ENCODE data around the gene BDH1.

Gene BDH1

DNA sequence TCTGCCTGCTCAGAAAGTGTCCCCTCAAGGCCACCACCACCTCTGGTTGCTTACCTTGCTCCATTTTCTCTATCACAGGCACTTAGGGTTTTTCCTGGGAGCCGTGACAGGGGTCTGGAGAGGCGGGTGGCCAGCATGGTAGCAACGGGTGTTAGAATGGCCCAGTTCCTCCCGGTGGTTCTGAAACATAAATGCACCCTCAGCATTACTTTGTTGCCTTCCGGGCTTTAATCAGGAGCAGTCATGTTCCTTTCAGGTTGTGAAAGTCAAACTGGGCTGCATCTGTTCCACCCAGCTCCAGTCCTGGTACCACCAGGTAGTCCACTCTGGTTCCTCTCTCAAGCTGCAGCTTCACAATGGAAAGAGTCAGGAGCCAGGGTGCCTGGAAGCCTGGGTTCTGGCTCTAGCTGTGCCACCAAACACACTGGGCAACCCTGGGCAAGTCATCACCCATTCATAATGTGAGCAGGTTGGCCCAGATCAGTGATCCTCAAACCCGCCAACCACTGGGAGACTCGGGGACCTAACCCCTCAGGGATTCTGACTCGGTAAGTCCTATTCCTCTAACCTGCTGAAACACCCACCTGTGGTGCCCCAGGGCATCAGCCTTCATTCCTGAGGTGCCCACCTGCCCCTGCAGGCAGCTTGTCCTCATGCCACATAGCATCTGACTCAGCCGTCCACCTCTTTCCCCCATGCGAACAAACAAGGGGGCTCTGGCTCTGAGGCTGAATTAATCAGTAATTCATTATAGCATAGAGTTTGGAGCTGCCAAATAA lies 9.3 kb downstream of the BDH1 start:
- in situ Hi-C loops (cut with MboI; ENCODE audit: low sequenced_read_pairs, unreplicated experiment): no loop called here
- no peak for DNase-seq (ENCODE audit: low spot score)
- TF ChIP-seq, protein P1, sequence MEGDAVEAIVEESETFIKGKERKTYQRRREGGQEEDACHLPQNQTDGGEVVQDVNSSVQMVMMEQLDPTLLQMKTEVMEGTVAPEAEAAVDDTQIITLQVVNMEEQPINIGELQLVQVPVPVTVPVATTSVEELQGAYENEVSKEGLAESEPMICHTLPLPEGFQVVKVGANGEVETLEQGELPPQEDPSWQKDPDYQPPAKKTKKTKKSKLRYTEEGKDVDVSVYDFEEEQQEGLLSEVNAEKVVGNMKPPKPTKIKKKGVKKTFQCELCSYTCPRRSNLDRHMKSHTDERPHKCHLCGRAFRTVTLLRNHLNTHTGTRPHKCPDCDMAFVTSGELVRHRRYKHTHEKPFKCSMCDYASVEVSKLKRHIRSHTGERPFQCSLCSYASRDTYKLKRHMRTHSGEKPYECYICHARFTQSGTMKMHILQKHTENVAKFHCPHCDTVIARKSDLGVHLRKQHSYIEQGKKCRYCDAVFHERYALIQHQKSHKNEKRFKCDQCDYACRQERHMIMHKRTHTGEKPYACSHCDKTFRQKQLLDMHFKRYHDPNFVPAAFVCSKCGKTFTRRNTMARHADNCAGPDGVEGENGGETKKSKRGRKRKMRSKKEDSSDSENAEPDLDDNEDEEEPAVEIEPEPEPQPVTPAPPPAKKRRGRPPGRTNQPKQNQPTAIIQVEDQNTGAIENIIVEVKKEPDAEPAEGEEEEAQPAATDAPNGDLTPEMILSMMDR (IDR thresholded peaks at IDR 0.05; ENCODE audit: borderline replicate concordance, control extremely low read depth, extremely low read depth, insufficient read depth, missing control alignments): no peak

DNA sequence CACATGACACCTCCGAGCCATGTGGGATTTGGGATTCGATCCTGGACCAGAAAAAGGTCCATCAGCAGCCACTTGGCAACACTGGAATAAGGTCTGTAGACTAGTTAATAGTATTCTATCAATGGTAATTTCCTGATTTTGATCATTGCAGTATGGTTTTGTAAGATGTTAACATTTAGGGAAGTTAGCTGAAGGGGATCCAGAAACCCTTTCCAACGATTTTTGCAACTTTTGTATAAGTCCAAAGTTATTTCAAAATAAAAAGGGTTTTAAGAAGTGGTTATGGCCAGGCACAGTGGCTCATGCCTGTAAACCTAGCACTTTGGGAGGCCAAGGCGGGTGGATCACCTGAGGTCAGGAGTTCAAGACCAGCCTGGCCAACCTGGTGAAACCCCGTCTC lies 10.2 kb downstream of the BDH1 start:
- no peak for DNase-seq (ENCODE audit: low spot score)
- TF ChIP-seq, protein P1 (IDR thresholded peaks at IDR 0.05; ENCODE audit: borderline replicate concordance, control extremely low read depth, extremely low read depth, insufficient read depth, missing control alignments): no peak
- in situ Hi-C loops (cut with MboI; ENCODE audit: low sequenced_read_pairs, unreplicated experiment): no loop called here

DNA sequence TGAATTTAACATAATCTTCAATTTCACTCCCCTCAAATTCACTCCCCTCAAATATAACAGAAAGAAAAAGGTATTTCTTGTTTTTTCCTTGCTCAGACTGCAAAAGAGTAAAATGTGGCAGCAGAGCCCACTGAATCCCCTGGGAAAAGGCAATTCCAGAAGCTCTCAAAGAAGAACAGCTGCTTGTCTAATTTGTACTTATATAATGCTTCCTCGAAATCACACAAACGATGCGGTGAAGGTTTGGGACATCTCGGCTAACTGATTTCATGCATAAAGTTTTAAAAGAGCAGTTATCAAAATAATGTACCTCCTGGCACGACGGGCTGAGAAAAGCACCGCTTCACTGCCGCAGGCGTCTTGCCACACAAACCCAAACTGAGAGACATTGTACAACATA lies 10.7 kb downstream of the BDH1 start:
- TF ChIP-seq, protein P1 (IDR thresholded peaks at IDR 0.05; ENCODE audit: borderline replicate concordance, control extremely low read depth, extremely low read depth, insufficient read depth, missing control alignments): no peak
- in situ Hi-C loops (cut with MboI; ENCODE audit: low sequenced_read_pairs, unreplicated experiment): no loop called here
- DNase-seq (ENCODE audit: low spot score): no peak

DNA sequence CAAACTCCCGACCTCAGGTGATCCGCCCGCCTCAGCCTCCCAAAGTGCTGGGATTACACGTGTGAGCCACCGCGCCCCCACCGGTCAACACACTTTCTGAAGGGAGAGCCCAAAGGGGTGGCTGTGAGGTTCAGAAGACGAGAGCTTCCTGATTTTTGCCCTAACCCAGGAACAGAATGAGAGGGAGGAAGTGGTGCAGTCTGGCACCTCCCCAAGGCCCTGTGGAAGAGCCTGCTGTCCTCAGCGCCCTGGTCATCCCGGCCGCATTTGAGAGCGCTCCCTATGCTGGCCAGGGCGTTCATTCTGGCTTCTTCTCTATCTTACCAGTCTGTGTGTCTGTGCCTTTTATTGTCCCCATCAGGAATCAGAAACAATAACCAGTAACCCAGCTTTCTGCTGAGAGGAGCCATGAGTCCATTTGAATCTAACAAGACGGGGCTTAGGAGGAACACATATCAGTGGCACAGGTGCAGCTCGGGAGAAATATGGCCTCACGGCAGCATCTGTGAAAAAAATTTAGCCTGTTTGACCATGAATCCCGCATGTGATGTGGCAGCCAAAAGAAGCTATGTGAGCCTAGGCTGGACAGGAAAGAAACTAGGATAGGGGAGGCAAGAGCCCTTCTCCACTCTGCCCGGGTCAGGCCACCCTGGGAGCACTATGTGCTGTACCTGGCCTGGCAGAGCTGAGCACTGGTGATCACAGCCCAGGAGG lies 12.9 kb downstream of the BDH1 start:
- TF ChIP-seq, protein P1 (IDR thresholded peaks at IDR 0.05; ENCODE audit: borderline replicate concordance, control extremely low read depth, extremely low read depth, insufficient read depth, missing control alignments): no peak
- in situ Hi-C loops (cut with MboI; ENCODE audit: low sequenced_read_pairs, unreplicated experiment): no loop called here
- DNase-seq (ENCODE audit: low spot score): no peak

DNA sequence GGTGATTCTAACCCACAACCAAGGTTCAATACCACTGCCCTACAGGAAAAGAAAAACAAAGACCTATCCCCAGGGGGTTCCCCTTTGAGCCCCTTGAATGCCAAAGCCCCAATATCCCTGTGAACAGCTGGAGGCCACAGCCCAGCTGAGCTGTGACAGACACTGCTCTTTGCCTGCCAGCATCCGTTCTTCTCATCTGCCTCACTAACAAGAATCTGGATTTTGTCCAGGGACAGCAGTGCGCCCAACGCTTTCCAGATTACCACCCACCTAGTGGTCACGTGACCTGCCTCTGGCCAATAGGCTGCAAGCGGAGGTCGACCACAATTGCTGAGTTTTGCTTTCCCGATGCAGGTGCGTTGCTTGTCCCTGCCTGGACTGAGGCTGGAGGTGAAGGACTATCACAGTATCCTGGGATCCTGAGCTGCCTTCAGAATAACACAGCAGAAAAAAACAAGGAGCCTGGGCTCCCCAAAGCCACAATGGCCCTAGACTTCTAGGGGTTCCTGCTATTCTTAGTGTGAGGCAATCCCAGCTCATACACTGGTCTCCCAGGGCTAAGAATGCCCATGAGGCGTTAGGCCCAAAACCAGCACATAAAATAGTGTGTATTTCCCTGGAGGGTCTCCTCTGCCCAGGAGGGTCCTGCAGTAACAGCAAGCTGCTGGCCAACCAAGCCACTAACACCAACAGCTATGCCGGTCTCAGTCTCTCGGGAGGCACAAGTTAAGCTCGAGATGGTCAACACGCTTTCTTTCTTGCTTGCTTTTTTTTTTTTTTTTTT lies 13.8 kb downstream of the BDH1 start:
- no peak for DNase-seq (ENCODE audit: low spot score)
- in situ Hi-C loops (cut with MboI; ENCODE audit: low sequenced_read_pairs, unreplicated experiment): no loop called here
- TF ChIP-seq, protein P1 (IDR thresholded peaks at IDR 0.05; ENCODE audit: borderline replicate concordance, control extremely low read depth, extremely low read depth, insufficient read depth, missing control alignments): no peak

DNA sequence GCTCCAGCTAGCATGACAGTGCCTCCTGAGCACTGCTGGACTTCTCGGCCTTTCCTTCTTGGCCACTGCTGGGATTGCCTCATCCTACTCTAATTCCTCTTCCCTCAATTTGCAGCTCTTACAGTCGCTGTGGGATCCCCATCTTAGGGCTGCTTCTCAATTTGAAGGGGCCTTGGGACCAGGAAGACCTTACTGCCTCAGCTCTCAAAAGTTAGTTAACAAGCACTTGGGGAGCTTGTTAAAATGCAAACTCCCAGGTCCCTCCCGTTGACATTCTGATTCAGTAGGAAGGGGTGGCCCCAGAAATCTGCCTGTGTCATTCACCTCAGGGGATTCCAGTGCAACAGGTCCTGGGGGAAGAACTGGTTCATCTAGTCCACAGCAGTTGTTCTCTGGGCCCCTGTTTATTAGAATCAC lies 14.8 kb downstream of the BDH1 start:
- TF ChIP-seq, protein P1 (IDR thresholded peaks at IDR 0.05; ENCODE audit: borderline replicate concordance, control extremely low read depth, extremely low read depth, insufficient read depth, missing control alignments): no peak
- no peak for DNase-seq (ENCODE audit: low spot score)
- in situ Hi-C loops (cut with MboI; ENCODE audit: low sequenced_read_pairs, unreplicated experiment): no loop called here

All from GM13976 (cell line).